ENCODE measurements around the gene CHSY1. TPM values are rescaled to one million over a fixed set of nuclear protein-coding genes. Genes with fewer than 3 reads are reported as not detected.
A peak's percentile ranks its signal among the peaks of the same experiment; 100 is the strongest.

Gene CHSY1
- total RNA-seq, 4 donors from 2014 or later = 16.9 to 85.3 (median 39.4) TPM

DNA sequence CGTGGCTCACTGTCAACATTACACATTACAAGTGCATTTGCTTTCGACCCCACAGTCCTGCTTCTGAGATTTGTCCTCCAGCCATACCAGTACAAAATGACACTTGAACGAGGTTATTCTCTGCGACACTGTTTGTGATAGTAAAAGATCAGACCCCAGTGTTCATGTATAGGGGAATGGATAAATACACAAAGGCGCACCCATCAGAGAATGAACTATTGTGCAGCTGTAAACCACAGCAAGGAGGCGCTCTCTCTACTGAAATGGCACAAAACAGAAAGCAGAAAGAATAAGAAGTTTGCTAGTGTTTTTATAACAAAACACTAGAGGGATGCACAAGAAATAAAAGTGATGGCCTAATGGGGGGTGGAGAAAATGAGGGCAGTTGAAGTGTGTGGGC, 4.9 kb upstream of the CHSY1 start:
- no peak for ATAC-seq (ENCODE audit: low FRiP score)
- TF ChIP-seq, protein P1, sequence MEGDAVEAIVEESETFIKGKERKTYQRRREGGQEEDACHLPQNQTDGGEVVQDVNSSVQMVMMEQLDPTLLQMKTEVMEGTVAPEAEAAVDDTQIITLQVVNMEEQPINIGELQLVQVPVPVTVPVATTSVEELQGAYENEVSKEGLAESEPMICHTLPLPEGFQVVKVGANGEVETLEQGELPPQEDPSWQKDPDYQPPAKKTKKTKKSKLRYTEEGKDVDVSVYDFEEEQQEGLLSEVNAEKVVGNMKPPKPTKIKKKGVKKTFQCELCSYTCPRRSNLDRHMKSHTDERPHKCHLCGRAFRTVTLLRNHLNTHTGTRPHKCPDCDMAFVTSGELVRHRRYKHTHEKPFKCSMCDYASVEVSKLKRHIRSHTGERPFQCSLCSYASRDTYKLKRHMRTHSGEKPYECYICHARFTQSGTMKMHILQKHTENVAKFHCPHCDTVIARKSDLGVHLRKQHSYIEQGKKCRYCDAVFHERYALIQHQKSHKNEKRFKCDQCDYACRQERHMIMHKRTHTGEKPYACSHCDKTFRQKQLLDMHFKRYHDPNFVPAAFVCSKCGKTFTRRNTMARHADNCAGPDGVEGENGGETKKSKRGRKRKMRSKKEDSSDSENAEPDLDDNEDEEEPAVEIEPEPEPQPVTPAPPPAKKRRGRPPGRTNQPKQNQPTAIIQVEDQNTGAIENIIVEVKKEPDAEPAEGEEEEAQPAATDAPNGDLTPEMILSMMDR (IDR thresholded peaks at IDR 0.05) = no peak
- no peak for DNase-seq (ENCODE audit: low spot score)

DNA sequence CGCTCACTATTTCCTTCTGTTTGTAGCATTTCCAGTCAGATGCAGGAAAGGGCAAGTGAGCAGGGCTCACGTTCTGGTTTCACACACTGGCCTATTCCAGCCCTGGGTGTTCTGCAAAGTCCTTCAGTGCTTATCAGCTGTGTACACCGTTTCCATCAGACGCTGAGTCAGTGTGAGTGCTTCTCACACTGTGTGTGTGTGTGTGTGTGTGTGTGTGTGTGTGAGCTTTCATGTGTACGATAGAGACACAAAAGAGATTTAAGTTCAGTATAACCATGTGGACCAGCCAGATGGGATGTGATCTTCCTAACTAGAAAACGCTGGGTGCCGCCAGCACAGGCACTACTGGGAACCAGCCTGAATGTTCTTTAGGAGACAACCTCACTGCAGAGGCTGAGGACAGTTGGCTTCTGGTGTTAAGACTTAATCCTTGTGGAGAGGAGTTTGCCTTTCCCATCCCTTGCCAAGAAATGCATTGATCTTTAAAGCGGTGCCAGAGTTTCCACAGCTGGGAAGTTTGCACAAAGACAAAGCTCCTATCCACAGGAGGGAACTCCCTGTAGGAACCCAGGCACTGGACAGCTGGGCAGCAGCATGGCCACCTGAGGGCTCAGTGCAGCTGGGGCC, 3.9 kb upstream of the CHSY1 start:
- TF ChIP-seq, protein P1 (IDR thresholded peaks at IDR 0.05) = no peak
- DNase-seq (ENCODE audit: low spot score) (no peak), ATAC-seq (ENCODE audit: low FRiP score) (no peak)

DNA sequence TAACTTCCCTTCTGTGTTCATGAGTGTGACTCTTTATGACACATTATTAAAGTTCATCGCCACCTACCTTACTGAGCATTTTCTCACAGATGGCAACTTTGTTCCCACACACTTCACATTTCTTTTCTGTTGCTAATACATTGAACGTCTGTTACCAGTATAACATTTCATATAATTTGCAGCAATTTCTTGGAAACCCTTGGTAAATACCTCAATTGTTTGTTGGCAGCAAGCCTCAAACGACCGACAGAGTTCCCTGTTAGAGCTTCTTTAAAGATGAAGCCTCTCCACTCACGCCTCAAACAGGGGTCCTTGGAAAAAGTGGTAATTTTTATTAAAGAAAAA, 3.2 kb upstream of the CHSY1 start:
- no peak for ATAC-seq (ENCODE audit: low FRiP score)
- TF ChIP-seq, protein P1 (IDR thresholded peaks at IDR 0.05) = no peak
- DNase-seq (ENCODE audit: low spot score) = no peak

DNA sequence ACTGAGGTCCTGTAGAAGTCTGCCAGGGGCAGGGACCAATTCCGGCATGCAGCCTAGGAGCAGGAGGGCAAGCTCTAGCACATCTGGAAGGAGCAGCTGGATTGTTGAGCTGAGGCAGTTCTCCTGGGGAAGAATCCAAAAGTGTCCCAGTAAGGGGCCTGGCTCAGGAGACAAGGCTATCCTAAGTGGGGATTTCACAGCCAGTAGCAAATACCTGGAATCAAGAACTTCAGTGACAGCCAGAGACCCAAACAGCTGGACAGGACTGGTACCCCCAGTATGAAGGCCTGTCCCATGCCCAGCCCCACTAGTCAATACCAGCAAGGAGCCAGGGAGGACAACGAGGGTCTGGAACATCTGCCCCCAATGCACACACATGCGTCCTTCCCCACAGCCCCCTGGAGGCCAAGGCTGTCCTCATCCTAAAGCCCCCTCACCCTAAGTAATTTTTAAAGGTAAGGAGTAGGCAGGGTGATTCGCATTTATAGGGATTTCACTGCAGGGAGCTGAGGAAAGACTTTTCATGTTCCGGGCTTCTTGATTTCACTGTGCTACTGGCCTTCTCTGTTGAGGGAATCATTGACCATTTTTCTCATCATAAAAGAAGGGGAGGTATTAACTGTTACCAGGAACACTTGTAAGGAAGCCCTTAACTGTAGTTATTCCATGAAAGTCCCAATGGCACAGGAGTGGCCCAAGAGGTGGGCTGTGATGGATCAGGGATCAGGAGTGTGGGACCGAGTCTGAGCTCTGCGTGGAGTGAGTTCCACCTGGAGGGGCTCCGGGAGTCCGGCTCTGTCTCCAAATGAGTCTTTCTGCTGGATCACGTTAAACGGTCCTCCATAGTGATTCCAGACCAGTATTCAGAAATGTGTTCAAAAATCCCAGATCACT, 2.6 kb upstream of the CHSY1 start:
- TF ChIP-seq, protein P1 (IDR thresholded peaks at IDR 0.05) = no peak
- ATAC-seq (ENCODE audit: low FRiP score) (no peak), DNase-seq (ENCODE audit: low spot score) (no peak)

DNA sequence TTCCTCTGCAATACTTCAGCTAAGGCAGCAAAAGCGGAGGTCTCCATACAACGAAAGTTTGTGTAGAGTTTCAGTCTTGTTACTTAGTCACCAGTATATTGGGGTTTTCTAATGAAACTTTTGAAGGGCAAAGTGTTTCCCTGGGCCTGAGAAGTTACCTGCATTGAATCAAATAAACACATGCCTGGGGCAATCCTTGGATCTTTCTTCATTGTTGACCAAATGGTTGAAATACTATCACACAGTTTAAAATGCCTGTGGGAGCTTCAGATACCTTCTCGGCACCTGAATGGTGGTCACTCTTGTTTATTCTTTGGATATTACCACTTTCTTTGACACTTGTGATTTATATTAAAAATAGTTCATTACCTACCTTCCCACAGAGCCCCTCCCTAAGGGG, 988 bp upstream of the CHSY1 start:
- TF ChIP-seq, protein P1 (IDR thresholded peaks at IDR 0.05) = no peak
- DNase-seq (ENCODE audit: low spot score) (no peak), ATAC-seq (ENCODE audit: low FRiP score) (no peak)

DNA sequence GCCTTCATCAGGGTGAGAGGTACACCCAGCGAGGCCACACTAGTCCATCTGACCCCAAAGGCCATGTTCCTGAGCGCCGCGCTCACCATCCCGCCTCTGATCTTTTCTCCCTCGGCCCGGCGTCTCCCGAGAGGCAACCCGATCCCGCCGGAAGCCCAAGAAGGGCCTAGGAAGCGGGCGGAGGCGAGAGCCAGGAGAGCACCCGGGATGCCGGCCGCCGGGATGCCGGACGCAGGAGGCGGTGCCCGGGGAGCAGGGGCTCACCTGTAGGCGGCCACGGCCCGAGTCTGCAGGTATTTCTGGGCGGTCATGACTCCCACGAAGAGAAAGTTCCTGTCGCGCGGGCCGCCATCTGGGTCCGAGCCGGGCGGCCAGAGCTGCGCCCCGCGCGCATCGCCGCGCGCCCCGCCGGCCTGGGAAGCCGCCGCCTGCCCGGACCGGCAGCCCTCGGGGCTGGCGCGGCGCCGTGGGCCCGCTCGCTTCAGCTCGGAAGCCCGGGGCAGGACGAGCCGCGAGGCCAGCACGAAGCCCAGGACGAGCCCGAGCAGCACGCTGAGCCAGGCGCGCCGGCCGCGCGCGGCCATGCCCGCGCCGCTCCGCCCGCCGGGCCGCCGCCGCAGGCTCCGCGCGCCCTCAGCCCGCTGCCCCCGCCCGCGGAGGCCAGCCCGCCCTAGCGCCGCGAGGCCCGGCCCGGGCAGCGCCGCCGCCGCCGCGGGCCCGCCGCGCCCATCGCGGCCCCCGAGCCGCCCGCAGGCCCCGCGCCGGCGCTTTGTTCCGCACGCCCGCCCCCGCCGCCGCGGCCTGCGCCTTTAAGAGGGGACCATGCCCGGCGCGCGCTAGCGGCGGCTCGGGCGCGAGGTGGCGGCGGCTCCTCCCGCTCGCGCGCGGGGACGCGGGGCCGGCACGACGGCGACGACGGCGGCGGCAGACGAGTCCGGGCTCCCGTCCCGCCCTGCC, 697 bp downstream of the CHSY1 start:
- DNase-seq (ENCODE audit: low spot score) = no peak
- TF ChIP-seq, protein P1 (IDR thresholded peaks at IDR 0.05) = no peak
- ATAC-seq (ENCODE audit: low FRiP score) = peak; percentile 63

All from omental fat pad (tissue), 4 donors.